ENCODE measurements around the gene TANC1.

The TANC1 gene

GRCh38 chr2:159088906-159089305, 120.5 kb downstream of the TANC1 start:
- Histone ChIP-seq H3K9me3 (ENCODE audit: insufficient read depth, low read length, severe bottlenecking) (no peaks in the 10 kb centered on the region), H3K4me2 (ENCODE audit: insufficient read depth, low read length) (no peak overlapping the region), H3K36me3 (ENCODE audit: insufficient read depth, low read length) (no peaks in the 10 kb centered on the region), H3K27me3 (ENCODE audit: insufficient read depth, low read length, poor library complexity) (no peaks in the 10 kb centered on the region), H3K4me1 (ENCODE audit: insufficient read depth, low read length) (peaks cover 20% of the 10 kb centered on the region), H3K4me3 (ENCODE audit: low read depth in 1 of 2, low read length in 2 of 2) (no peak overlapping the region), H3K79me2 (ENCODE audit: insufficient read depth, low read length) (no peaks in the 10 kb centered on the region), H3K9ac (ENCODE audit: low read depth, low read length) (no peak overlapping the region), H2AFZ (ENCODE audit: low read depth, low read length) (no peak overlapping the region), H4K20me1 (ENCODE audit: insufficient read depth, low read length) (no peaks in the 10 kb centered on the region), H3K27ac (ENCODE audit: low read length) (no peak overlapping the region)
- no peak for TF ChIP-seq EZH2 (IDR thresholded peaks at IDR 0.05; ENCODE audit: borderline replicate concordance, low read depth, low read length, severe bottlenecking)
- peak; percentile 14 for TF ChIP-seq CTCF (IDR thresholded peaks at IDR 0.05; ENCODE audit: borderline replicate concordance, extremely low read depth, low read length, poor library complexity, severe bottlenecking)
- ATAC-seq (ENCODE audit: insufficient read depth, low read depth), result peak; percentile 56; the same call in 2 of the 3 replicates
- no peak for DNase-seq

- DNase-seq, result no peak
- no peaks in the 10 kb centered on the region for H3K36me3 ChIP-seq (ENCODE audit: insufficient read depth, low read length)
- H4K20me1 ChIP-seq (ENCODE audit: insufficient read depth, low read length), result no peaks in the 10 kb centered on the region
- H3K79me2 ChIP-seq (ENCODE audit: insufficient read depth, low read length), result no peaks in the 10 kb centered on the region
- TF ChIP-seq CTCF (IDR thresholded peaks at IDR 0.05; ENCODE audit: borderline replicate concordance, extremely low read depth, low read length, poor library complexity, severe bottlenecking), result no peak
- no peak for TF ChIP-seq EZH2 (IDR thresholded peaks at IDR 0.05; ENCODE audit: borderline replicate concordance, low read depth, low read length, severe bottlenecking)
- peaks cover 20% of the 10 kb centered on the region for H3K4me1 ChIP-seq (ENCODE audit: insufficient read depth, low read length)
- no peaks in the 10 kb centered on the region for H3K9me3 ChIP-seq (ENCODE audit: insufficient read depth, low read length, severe bottlenecking)
- no peak overlapping the region for H3K4me2 ChIP-seq (ENCODE audit: insufficient read depth, low read length)
- H3K9ac ChIP-seq (ENCODE audit: low read depth, low read length), result no peak overlapping the region
- ATAC-seq (ENCODE audit: insufficient read depth, low read depth), result no peak
- no peak overlapping the region for H3K4me3 ChIP-seq (ENCODE audit: low read depth in 1 of 2, low read length in 2 of 2)
- H3K27me3 ChIP-seq (ENCODE audit: insufficient read depth, low read length, poor library complexity), result no peaks in the 10 kb centered on the region
- no peak overlapping the region for H3K27ac ChIP-seq (ENCODE audit: low read length)
- no peak overlapping the region for H2AFZ ChIP-seq (ENCODE audit: low read depth, low read length)
These were observed 121.1 kb downstream of the TANC1 start for GRCh38 chr2:159089543-159089942.

- peaks cover 2% of the 10 kb centered on the region for H3K9me3 ChIP-seq (ENCODE audit: insufficient read depth, low read length, severe bottlenecking)
- H2AFZ ChIP-seq (ENCODE audit: low read depth, low read length), result no peak overlapping the region
- no peak overlapping the region for H3K4me2 ChIP-seq (ENCODE audit: insufficient read depth, low read length)
- TF ChIP-seq EZH2 (IDR thresholded peaks at IDR 0.05; ENCODE audit: borderline replicate concordance, low read depth, low read length, severe bottlenecking) (no peak), CTCF (IDR thresholded peaks at IDR 0.05; ENCODE audit: borderline replicate concordance, extremely low read depth, low read length, poor library complexity, severe bottlenecking) (no peak)
- DNase-seq (no peak), ATAC-seq (ENCODE audit: insufficient read depth, low read depth) (no peak)
- no peak overlapping the region for H3K27ac ChIP-seq (ENCODE audit: low read length)
- H3K4me3 ChIP-seq (ENCODE audit: low read depth in 1 of 2, low read length in 2 of 2), result no peak overlapping the region
- H3K36me3 ChIP-seq (ENCODE audit: insufficient read depth, low read length), result no peaks in the 10 kb centered on the region
- H3K9ac ChIP-seq (ENCODE audit: low read depth, low read length), result no peak overlapping the region
- H4K20me1 ChIP-seq (ENCODE audit: insufficient read depth, low read length), result no peaks in the 10 kb centered on the region
- H3K79me2 ChIP-seq (ENCODE audit: insufficient read depth, low read length), result no peaks in the 10 kb centered on the region
- no peaks in the 10 kb centered on the region for H3K27me3 ChIP-seq (ENCODE audit: insufficient read depth, low read length, poor library complexity)
- H3K4me1 ChIP-seq (ENCODE audit: insufficient read depth, low read length), result peaks cover 20% of the 10 kb centered on the region
These were observed 122.2 kb downstream of the TANC1 start for GRCh38 chr2:159090514-159091201.

Data from DND-41 (cell line).